ENCODE results near the gene RYR2.

The RYR2 gene

GRCh38 chr1:237763137-237763536, 721.2 kb downstream of the RYR2 start:
- FAIRE-seq (no peak), DNase-seq (ENCODE audit: insufficient read length) (no peak)
- TF ChIP-seq TAF1 (IDR thresholded peaks at IDR 0.05; ENCODE audit: borderline replicate concordance, low read depth, low read length), result no peak
- TF ChIP-seq POLR2A (IDR thresholded peaks at IDR 0.05; ENCODE audit: low read depth, low read length), result no peak
- no peak for TF ChIP-seq POLR2AphosphoS5 (IDR thresholded peaks at IDR 0.05; ENCODE audit: low read depth, low read length)

GRCh38 chr1:237763751-237764150, 721.8 kb downstream of the RYR2 start:
- FAIRE-seq (no peak), DNase-seq (ENCODE audit: insufficient read length) (no peak)
- TF ChIP-seq TAF1 (IDR thresholded peaks at IDR 0.05; ENCODE audit: borderline replicate concordance, low read depth, low read length), result no peak
- no peak for TF ChIP-seq POLR2AphosphoS5 (IDR thresholded peaks at IDR 0.05; ENCODE audit: low read depth, low read length)
- no peak for TF ChIP-seq POLR2A (IDR thresholded peaks at IDR 0.05; ENCODE audit: low read depth, low read length)

- DNase-seq (ENCODE audit: insufficient read length), result no peak
Observed at GRCh38 chr1:237769916-237770315, 727.9 kb downstream of the RYR2 start.

GRCh38 chr1:237772009-237772408, 730.0 kb downstream of the RYR2 start:
- no peak for TF ChIP-seq POLR2A (IDR thresholded peaks at IDR 0.05; ENCODE audit: low read depth, low read length)
- TF ChIP-seq TAF1 (IDR thresholded peaks at IDR 0.05; ENCODE audit: borderline replicate concordance, low read depth, low read length), result no peak
- TF ChIP-seq POLR2AphosphoS5 (IDR thresholded peaks at IDR 0.05; ENCODE audit: low read depth, low read length), result no peak
- FAIRE-seq (no peak), DNase-seq (ENCODE audit: insufficient read length) (no peak)

More at GRCh38 chr1:237769916-237770315, 727.9 kb downstream of the RYR2 start:
- TF ChIP-seq POLR2A (IDR thresholded peaks at IDR 0.05; ENCODE audit: low read depth, low read length), result no peak
- no peak for FAIRE-seq

GRCh38 chr1:237774246-237774645, 732.3 kb downstream of the RYR2 start:
- DNase-seq (ENCODE audit: insufficient read length) (no peak), FAIRE-seq (no peak)
- TF ChIP-seq POLR2A (IDR thresholded peaks at IDR 0.05; ENCODE audit: low read depth, low read length) (no peak), TAF1 (IDR thresholded peaks at IDR 0.05; ENCODE audit: borderline replicate concordance, low read depth, low read length) (no peak), POLR2AphosphoS5 (IDR thresholded peaks at IDR 0.05; ENCODE audit: low read depth, low read length) (no peak)

- FAIRE-seq (no peak), DNase-seq (ENCODE audit: insufficient read length) (no peak)
- TF ChIP-seq POLR2A (IDR thresholded peaks at IDR 0.05; ENCODE audit: low read depth, low read length), result no peak
Observed at GRCh38 chr1:237779356-237779755, 737.4 kb downstream of the RYR2 start.

GRCh38 chr1:237786066-237786719, 744.2 kb downstream of the RYR2 start:
- no peak for DNase-seq (ENCODE audit: insufficient read length)
- no peak for FAIRE-seq
- TF ChIP-seq POLR2A (IDR thresholded peaks at IDR 0.05; ENCODE audit: low read depth, low read length), result no peak
- TF ChIP-seq POLR2AphosphoS5 (IDR thresholded peaks at IDR 0.05; ENCODE audit: low read depth, low read length), result no peak
- no peak for TF ChIP-seq TAF1 (IDR thresholded peaks at IDR 0.05; ENCODE audit: borderline replicate concordance, low read depth, low read length)

- FAIRE-seq, result no peak
- TF ChIP-seq POLR2AphosphoS5 (IDR thresholded peaks at IDR 0.05; ENCODE audit: low read depth, low read length) (no peak), POLR2A (IDR thresholded peaks at IDR 0.05; ENCODE audit: low read depth, low read length) (no peak), TAF1 (IDR thresholded peaks at IDR 0.05; ENCODE audit: borderline replicate concordance, low read depth, low read length) (no peak)
- no peak for DNase-seq (ENCODE audit: insufficient read length)
Observed at GRCh38 chr1:237788069-237788468, 746.1 kb downstream of the RYR2 start.

- FAIRE-seq (no peak), DNase-seq (ENCODE audit: insufficient read length) (no peak)
- no peak for TF ChIP-seq POLR2AphosphoS5 (IDR thresholded peaks at IDR 0.05; ENCODE audit: low read depth, low read length)
- no peak for TF ChIP-seq TAF1 (IDR thresholded peaks at IDR 0.05; ENCODE audit: borderline replicate concordance, low read depth, low read length)
- TF ChIP-seq POLR2A (IDR thresholded peaks at IDR 0.05; ENCODE audit: low read depth, low read length), result no peak
Observed at GRCh38 chr1:237789619-237790018, 747.6 kb downstream of the RYR2 start.

- FAIRE-seq, result no peak
- TF ChIP-seq TAF1 (IDR thresholded peaks at IDR 0.05; ENCODE audit: borderline replicate concordance, low read depth, low read length) (no peak), POLR2A (IDR thresholded peaks at IDR 0.05; ENCODE audit: low read depth, low read length) (no peak), POLR2AphosphoS5 (IDR thresholded peaks at IDR 0.05; ENCODE audit: low read depth, low read length) (no peak)
- DNase-seq (ENCODE audit: insufficient read length), result no peak
Observed at GRCh38 chr1:237791592-237791991, 749.6 kb downstream of the RYR2 start.

GRCh38 chr1:237792149-237792548, 750.2 kb downstream of the RYR2 start:
- DNase-seq (ENCODE audit: insufficient read length) (no peak), FAIRE-seq (no peak)
- TF ChIP-seq TAF1 (IDR thresholded peaks at IDR 0.05; ENCODE audit: borderline replicate concordance, low read depth, low read length) (no peak), POLR2A (IDR thresholded peaks at IDR 0.05; ENCODE audit: low read depth, low read length) (no peak), POLR2AphosphoS5 (IDR thresholded peaks at IDR 0.05; ENCODE audit: low read depth, low read length) (no peak)

GRCh38 chr1:237792726-237793125, 750.7 kb downstream of the RYR2 start:
- FAIRE-seq, result no peak
- no peak for DNase-seq (ENCODE audit: insufficient read length)
- no peak for TF ChIP-seq POLR2AphosphoS5 (IDR thresholded peaks at IDR 0.05; ENCODE audit: low read depth, low read length)
- no peak for TF ChIP-seq POLR2A (IDR thresholded peaks at IDR 0.05; ENCODE audit: low read depth, low read length)
- TF ChIP-seq TAF1 (IDR thresholded peaks at IDR 0.05; ENCODE audit: borderline replicate concordance, low read depth, low read length), result no peak

GRCh38 chr1:237794071-237794470, 752.1 kb downstream of the RYR2 start:
- no peak for TF ChIP-seq TAF1 (IDR thresholded peaks at IDR 0.05; ENCODE audit: borderline replicate concordance, low read depth, low read length)
- TF ChIP-seq POLR2AphosphoS5 (IDR thresholded peaks at IDR 0.05; ENCODE audit: low read depth, low read length), result no peak
- TF ChIP-seq POLR2A (IDR thresholded peaks at IDR 0.05; ENCODE audit: low read depth, low read length), result no peak
- FAIRE-seq (no peak), DNase-seq (ENCODE audit: insufficient read length) (no peak)
